A673 (cell line): ENCODE measurements around the gene ALDH16A1.
"Not testable (repeated sequence)": the region's sequence is repeated elsewhere in the genome, so short reads cannot be mapped to it uniquely, and the experiment has no call there.

Experiments
- CTCF ChIP-seq: fragments of 300-800, 200-600 bp; sonication (generic); conservative IDR thresholded peaks from 2 replicates; pipeline ENCODE4 v1.5.1; 2017; ENCODE audit warnings: low read depth, mild to moderate bottlenecking, antibody characterized with exemption, low read length, moderate library complexity, mixed read lengths
- EZH2 ChIP-seq: fragments of 200-600 bp; sonication (generic); IDR thresholded peaks from 2 replicates; pipeline ENCODE4 v1.6.1; 2017; ENCODE audit warnings: borderline replicate concordance, low read depth, mild to moderate bottlenecking, mixed read lengths, antibody characterized with exemption, low read length; ENCODE audit not compliant: poor library complexity, severe bottlenecking

DNA sequence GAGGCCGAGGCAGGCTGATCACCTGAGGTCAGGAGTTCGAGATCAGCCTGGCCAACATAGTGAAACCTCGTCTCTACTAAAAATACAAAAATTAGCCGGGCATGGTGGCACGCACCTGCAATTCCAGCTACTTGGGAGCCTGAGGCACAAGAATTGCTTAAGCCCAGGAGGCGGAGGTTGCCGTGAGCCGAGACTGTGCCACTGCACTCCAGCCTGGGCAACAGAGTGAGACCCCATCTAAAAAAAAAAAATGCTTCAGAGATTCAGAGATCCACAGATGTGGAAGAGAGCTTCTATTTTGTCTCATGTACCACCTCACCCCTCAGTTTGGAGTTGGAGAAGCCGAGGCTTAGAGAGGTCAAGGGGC lies 20.5 kb downstream of the ALDH16A1 start:
- not testable (repeated sequence) for TF ChIP-seq CTCF, EZH2
